Measurements from ENCODE around the gene RBM43. TPM values are rescaled to one million over a fixed set of nuclear protein-coding genes. Genes with fewer than 3 reads are reported as not detected.

Gene RBM43
- total and polyA plus RNA-seq, 10 donors, result 5.2 to 20.3 (median 8.6) TPM

- Histone ChIP-seq H3K36me3 (no peaks in the 10 kb centered on the region), H3K27me3 (replicated peaks in 1 of 7) (no peaks in the 10 kb centered on the region), H3K27ac (peak overlapping the region in 3 of 8 donors; percentile 93 to 99 (median 98)), H3K4me1 (peaks cover 0 to 34% (median 18%) of the 10 kb centered on the region in 6 donors), H3K9me3 (no peaks in the 10 kb centered on the region), H3K4me3 (no peak overlapping the region)
- TF ChIP-seq POLR2AphosphoS5 (IDR thresholded peaks at IDR 0.05) (no peak), CTCF (IDR thresholded peaks at IDR 0.05 in 8 of 11, conservative IDR thresholded peaks at IDR 0.05 in 3 of 11) (no peak), POLR2A (IDR thresholded peaks at IDR 0.05) (no peak)
- peak; percentile 79 for DNase-seq
- intact Hi-C loops (cut with DNase I; ENCODE audit: low total_unique reads), result no loop called here
- WGBS, 5 donors, result 84 to 87% (median 87%) methylated on average over 8 of the region's 8 CpGs
Measured at GRCh38 chr2:151262629-151263028, 966 bp upstream of the RBM43 start.

GRCh38 chr2:151261977-151262291, 271 bp upstream of the RBM43 start:
- WGBS, 5 donors, result 1 to 2% (median 2%) methylated on average over 9 of the region's 9 CpGs
- Histone ChIP-seq H3K4me1 (peaks cover 0 to 41% (median 18%) of the 10 kb centered on the region in 6 donors), H3K27ac (peak overlapping the region; percentile 93 to 99 (median 98)), H3K4me3 (peak overlapping the region; percentile 74 to 98 (median 91)), H3K9me3 (no peaks in the 10 kb centered on the region), H3K27me3 (replicated peaks in 1 of 7) (no peaks in the 10 kb centered on the region), H3K36me3 (no peaks in the 10 kb centered on the region)
- no peak for DNase-seq
- intact Hi-C loops (cut with DNase I; ENCODE audit: low total_unique reads), result no loop called here
- no peak for TF ChIP-seq CTCF (IDR thresholded peaks at IDR 0.05 in 8 of 11, conservative IDR thresholded peaks at IDR 0.05 in 3 of 11)
- TF ChIP-seq POLR2A (IDR thresholded peaks at IDR 0.05), result no peak
- TF ChIP-seq POLR2AphosphoS5 (IDR thresholded peaks at IDR 0.05), result no peak

- intact Hi-C loops (cut with DNase I; ENCODE audit: low total_unique reads), result no loop called here
- peaks cover 0 to 2% (median 0%) of the 10 kb centered on the region in 6 donors for H3K36me3 ChIP-seq
- no peak for DNase-seq
- H3K4me1 ChIP-seq, result peaks cover 0 to 41% (median 18%) of the 10 kb centered on the region in 6 donors
- H3K27ac ChIP-seq, result peak overlapping the region; percentile 93 to 99 (median 98)
- H3K9me3 ChIP-seq, result no peaks in the 10 kb centered on the region
- no peak for TF ChIP-seq CTCF (IDR thresholded peaks at IDR 0.05 in 8 of 11, conservative IDR thresholded peaks at IDR 0.05 in 3 of 11)
- no peak for TF ChIP-seq POLR2A (IDR thresholded peaks at IDR 0.05)
- no peak for TF ChIP-seq POLR2AphosphoS5 (IDR thresholded peaks at IDR 0.05)
- H3K4me3 ChIP-seq, result peak overlapping the region; percentile 74 to 98 (median 91)
- WGBS, 5 donors, result 9 to 12% (median 9%) methylated on average over 11 of the region's 11 CpGs
- H3K27me3 ChIP-seq (replicated peaks in 1 of 7), result no peaks in the 10 kb centered on the region
Measured at GRCh38 chr2:151260573-151261230, 961 bp downstream of the RBM43 start.

GRCh38 chr2:151258121-151258520, 3.5 kb downstream of the RBM43 start:
- Histone ChIP-seq H3K9me3 (no peaks in the 10 kb centered on the region), H3K36me3 (peaks cover 0 to 28% (median 12%) of the 10 kb centered on the region in 6 donors), H3K27me3 (replicated peaks in 1 of 7) (no peaks in the 10 kb centered on the region), H3K4me3 (no peak overlapping the region), H3K27ac (no peak overlapping the region), H3K4me1 (peaks cover 0 to 41% (median 18%) of the 10 kb centered on the region in 6 donors)
- WGBS, 5 donors, result 92 to 95% (median 94%) methylated on average over 3 of the region's 3 CpGs
- no peak for TF ChIP-seq POLR2AphosphoS5 (IDR thresholded peaks at IDR 0.05)
- no peak for TF ChIP-seq CTCF (IDR thresholded peaks at IDR 0.05 in 8 of 11, conservative IDR thresholded peaks at IDR 0.05 in 3 of 11)
- TF ChIP-seq POLR2A (IDR thresholded peaks at IDR 0.05), result no peak
- intact Hi-C loops (cut with DNase I; ENCODE audit: low total_unique reads), result no loop called here
- no peak for DNase-seq
